Lower lobe of right lung (tissue), 2 donors: ENCODE results near the gene ATP2A1. TPM values are rescaled to one million over a fixed set of nuclear protein-coding genes. Genes with fewer than 3 reads are reported as not detected.
"Not testable (repeated sequence)": the region's sequence is repeated elsewhere in the genome, so short reads cannot be mapped to it uniquely, and the experiment has no call there.

ENCODE experiments used
- ATAC-seq, 2 donors: fragments of 200-7000 bp; cut with Tn5 transposase; one replicate each; pipeline ENCODE4 v1.9.1; 2020 to 2022; ENCODE audit warnings: mild to moderate bottlenecking in 2 of 2, moderate library complexity in 2 of 2
- DNase-seq: peaks from one replicate; pipeline ENCODE4 v3.0.0-alpha.2; 2020
- H3K27ac ChIP-seq: fragments of 200-600 bp; one replicate; pipeline ENCODE4 v1.8.0; 2022
- H3K27me3 ChIP-seq: fragments of 200-600 bp; one replicate; pipeline ENCODE4 v1.8.0; 2022; ENCODE audit warnings: low read depth
- H3K36me3 ChIP-seq: fragments of 200-600 bp; one replicate; pipeline ENCODE4 v1.8.0; 2022; ENCODE audit warnings: mild to moderate bottlenecking
- H3K4me1 ChIP-seq: fragments of 200-600 bp; one replicate; pipeline ENCODE4 v1.8.0; 2022
- H3K4me3 ChIP-seq: fragments of 200-600 bp; one replicate; pipeline ENCODE4 v1.8.0; 2022; ENCODE audit warnings: mild to moderate bottlenecking
- H3K9me3 ChIP-seq: fragments of 200-600 bp; one replicate; pipeline ENCODE4 v1.8.0; 2022
- CTCF ChIP-seq: fragments of 200-600 bp; IDR thresholded peaks from one replicate; pipeline ENCODE4 v1.8.0; 2022; ENCODE audit warnings: antibody characterized with exemption, mild to moderate bottlenecking
- intact Hi-C: fragments of 100-400 bp; cut with DNase I; formaldehyde crosslinking; loops from one replicate; pipeline ENCODE4 v1.11.0; 2022
- total RNA-seq: library from RNA; stranded (reverse); fragmentation: NEBNext Ultra II Directional; extraction: Animal tissue kit (Norgen Biotek cat#: 25700); gene quantifications from one replicate; pipeline ENCODE4 v1.2.1, GENCODE V29; 2021
- donor health status: DM: no; HTN: yes; CAD: no; lungs with severe emphysema.

Gene ATP2A1
- total RNA-seq, 1 donor from 2014 or later, result 0.38 TPM

GRCh38 chr16:28884045-28884444 is 5.8 kb downstream of the ATP2A1 start:
- peaks cover 10% of the 10 kb centered on the region for H3K27me3 ChIP-seq
- H3K9me3 ChIP-seq, result no peaks in the 10 kb centered on the region
- intact Hi-C loops, result no loop called here
- H3K4me1 ChIP-seq, result peaks cover 13% of the 10 kb centered on the region
- no peak overlapping the region for H3K27ac ChIP-seq
- no peak overlapping the region for H3K4me3 ChIP-seq
- TF ChIP-seq CTCF, result no peak
- ATAC-seq, result no peak
- no peak for DNase-seq
- no peaks in the 10 kb centered on the region for H3K36me3 ChIP-seq

GRCh38 chr16:28886945-28887344 is 8.7 kb downstream of the ATP2A1 start:
- H3K27ac ChIP-seq, result no peak overlapping the region
- ATAC-seq (no peak), DNase-seq (no peak)
- TF ChIP-seq CTCF, result no peak
- intact Hi-C loops, result no loop called here
- no peaks in the 10 kb centered on the region for H3K9me3 ChIP-seq
- H3K27me3 ChIP-seq, result peaks cover 10% of the 10 kb centered on the region
- no peaks in the 10 kb centered on the region for H3K4me1 ChIP-seq
- no peaks in the 10 kb centered on the region for H3K36me3 ChIP-seq
- H3K4me3 ChIP-seq, result no peak overlapping the region

GRCh38 chr16:28890355-28890754 is 12.1 kb downstream of the ATP2A1 start:
- ATAC-seq, DNase-seq, H3K4me1 ChIP-seq, H3K36me3 ChIP-seq, H3K4me3 ChIP-seq, intact Hi-C loops, H3K27me3 ChIP-seq, H3K27ac ChIP-seq, H3K9me3 ChIP-seq: not testable (repeated sequence)

- no peaks in the 10 kb centered on the region for H3K27me3 ChIP-seq
- no peaks in the 10 kb centered on the region for H3K36me3 ChIP-seq
- no peaks in the 10 kb centered on the region for H3K9me3 ChIP-seq
- no peak for ATAC-seq
- no peak for TF ChIP-seq CTCF
- no peaks in the 10 kb centered on the region for H3K4me1 ChIP-seq
- no peak overlapping the region for H3K27ac ChIP-seq
- intact Hi-C loops, result no loop called here
- no peak for DNase-seq
- no peak overlapping the region for H3K4me3 ChIP-seq
Measured at GRCh38 chr16:28891964-28892890, 13.9 kb downstream of the ATP2A1 start.

GRCh38 chr16:28893291-28893690 is 15.0 kb downstream of the ATP2A1 start:
- Histone ChIP-seq H3K27ac (no peak overlapping the region), H3K4me1 (no peaks in the 10 kb centered on the region), H3K4me3 (no peak overlapping the region), H3K27me3 (no peaks in the 10 kb centered on the region), H3K9me3 (no peaks in the 10 kb centered on the region), H3K36me3 (no peaks in the 10 kb centered on the region)
- TF ChIP-seq CTCF, result no peak
- intact Hi-C loops, result no loop called here
- ATAC-seq, result no peak
- no peak for DNase-seq

GRCh38 chr16:28895609-28896008 is 17.3 kb downstream of the ATP2A1 start:
- Histone ChIP-seq H3K27me3 (no peaks in the 10 kb centered on the region), H3K9me3 (no peaks in the 10 kb centered on the region), H3K27ac (no peak overlapping the region), H3K36me3 (no peaks in the 10 kb centered on the region), H3K4me1 (no peaks in the 10 kb centered on the region), H3K4me3 (no peak overlapping the region)
- no peak for TF ChIP-seq CTCF
- no peak for ATAC-seq
- intact Hi-C loops, result no loop called here
- DNase-seq, result no peak
